ENCODE measurements around the gene FGGY.
"Not testable (repeated sequence)": the region's sequence is repeated elsewhere in the genome, so short reads cannot be mapped to it uniquely, and the experiment has no call there.

DNA sequence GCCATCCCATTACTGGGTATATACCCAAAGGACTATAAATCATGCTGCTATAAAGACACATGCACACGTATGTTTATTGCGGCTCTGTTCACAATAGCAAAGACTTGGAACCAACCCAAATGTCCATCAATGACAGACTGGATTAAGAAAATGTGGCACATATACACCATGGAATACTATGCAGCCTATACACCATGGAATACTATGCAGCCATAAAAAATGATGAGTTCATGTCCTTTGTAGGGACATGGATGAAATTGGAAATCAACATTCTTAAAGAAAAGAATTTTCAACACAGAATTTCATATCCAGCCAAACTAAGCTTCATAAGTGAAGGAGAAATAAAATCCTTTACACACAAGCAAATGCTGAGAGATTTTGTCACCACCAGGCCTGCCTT is 166.0 kb downstream of the FGGY start:
- TF ChIP-seq CTCF (IDR thresholded peaks at IDR 0.05 in 4 of 5, conservative IDR thresholded peaks at IDR 0.05 in 1 of 5); POLR2A (IDR thresholded peaks at IDR 0.05): not testable (repeated sequence)
